GM12875 (cell line): Measurements from ENCODE around the gene NTNG1.

Experiments
- H3K4me3 ChIP-seq: one replicate; pipeline ENCODE4 v1.5.1; 2011; ENCODE audit warnings: low read depth, low read length, control low read depth
- CTCF ChIP-seq: IDR thresholded peaks from 2 replicates; pipeline ENCODE4 v1.5.1; 2011; ENCODE audit warnings: low read depth, mild to moderate bottlenecking, control low read depth, inconsistent platforms, low read length, moderate library complexity, borderline replicate concordance; ENCODE audit not compliant: insufficient read depth

Gene NTNG1

GRCh38 chr1:107327446-107327845, 186.6 kb downstream of the NTNG1 start:
- TF ChIP-seq CTCF: no peak
- H3K4me3 ChIP-seq: no peak overlapping the region

GRCh38 chr1:107328087-107328486, 187.2 kb downstream of the NTNG1 start:
- no peak for TF ChIP-seq CTCF
- H3K4me3 ChIP-seq: no peak overlapping the region

GRCh38 chr1:107339775-107340174, 198.9 kb downstream of the NTNG1 start:
- no peak for TF ChIP-seq CTCF
- no peak overlapping the region for H3K4me3 ChIP-seq

GRCh38 chr1:107342316-107342715, 201.5 kb downstream of the NTNG1 start:
- no peak overlapping the region for H3K4me3 ChIP-seq
- no peak for TF ChIP-seq CTCF

- TF ChIP-seq CTCF: no peak
- no peak overlapping the region for H3K4me3 ChIP-seq
Observed at GRCh38 chr1:107342768-107343167, 201.9 kb downstream of the NTNG1 start.

GRCh38 chr1:107343601-107344000, 202.8 kb downstream of the NTNG1 start:
- H3K4me3 ChIP-seq: no peak overlapping the region
- no peak for TF ChIP-seq CTCF

- no peak overlapping the region for H3K4me3 ChIP-seq
- TF ChIP-seq CTCF: no peak
Observed at GRCh38 chr1:107344268-107344760, 203.5 kb downstream of the NTNG1 start.
